ENCODE results near the gene DCLK2. TPM values are rescaled to one million over a fixed set of nuclear protein-coding genes. Genes with fewer than 3 reads are reported as not detected.

DCLK2 gene
- total RNA-seq, 1 experiment from 2014 or later: 2.9 TPM

DNA sequence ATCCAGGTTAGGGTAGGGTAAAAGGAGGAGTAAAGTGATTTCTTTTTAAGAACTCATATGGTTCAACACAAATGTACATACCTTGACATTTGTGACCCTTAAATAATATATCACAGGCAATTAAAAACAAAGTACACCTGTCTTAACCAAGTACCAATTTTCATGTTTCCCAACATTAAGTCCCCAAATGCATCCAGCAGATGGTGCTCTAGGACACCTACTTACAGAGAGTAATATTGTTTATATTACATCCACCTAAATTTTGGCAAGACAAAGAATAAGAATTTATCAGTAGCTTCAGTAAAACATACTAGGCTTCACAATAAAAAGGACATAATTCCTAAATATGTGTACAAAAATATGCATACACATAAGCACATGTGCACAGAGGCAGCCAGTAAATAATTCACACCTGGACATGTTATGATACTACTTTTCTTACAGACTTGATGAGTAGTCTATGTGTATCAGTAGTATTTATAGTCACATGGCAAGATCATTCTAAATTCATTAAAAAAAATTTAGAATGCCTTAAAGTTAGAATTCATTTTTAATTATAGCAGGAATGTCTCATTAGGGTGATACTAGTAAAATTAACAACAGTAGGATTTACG lies 219.7 kb downstream of the DCLK2 start:
- BruUV-seq (replicated peaks): no TSS peak
- Histone ChIP-seq H3K36me3 (ENCODE audit: control insufficient read depth, insufficient read depth, low read length) (no peaks in the 10 kb centered on the region), H3K4me3 (ENCODE audit: low read depth, low read length) (no peak overlapping the region), H3K4me1 (no peaks in the 10 kb centered on the region), H3K27me3 (replicated peaks; ENCODE audit: control insufficient read depth, insufficient read depth, low read length) (no peaks in the 10 kb centered on the region), H3K9me3 (no peaks in the 10 kb centered on the region)
- Mint-ChIP-seq H3K4me3 (ENCODE audit: unreplicated experiment) (no peak overlapping the region), H3K4me1 (ENCODE audit: low read depth, unreplicated experiment) (no peaks in the 10 kb centered on the region), H3K27me3 (ENCODE audit: insufficient read depth, unreplicated experiment) (no peaks in the 10 kb centered on the region), H3K9me3 (ENCODE audit: unreplicated experiment) (no peaks in the 10 kb centered on the region), H3K36me3 (ENCODE audit: insufficient read depth, unreplicated experiment) (no peaks in the 10 kb centered on the region), H3K27ac (ENCODE audit: unreplicated experiment) (no peak overlapping the region)
- intact Hi-C loops (cut with micrococcal nuclease; ENCODE audit: unreplicated experiment): loop anchor here (1.0 to 5.0 kb wide), 2 partner anchors 294 to 569 kb away; no protein-coding TSS in a partner anchor
- DNase-seq: peak in 1 of 2 experiments; percentile 39
- POLR2A ChIA-PET: no interaction called here
- TF ChIP-seq, protein P1, sequence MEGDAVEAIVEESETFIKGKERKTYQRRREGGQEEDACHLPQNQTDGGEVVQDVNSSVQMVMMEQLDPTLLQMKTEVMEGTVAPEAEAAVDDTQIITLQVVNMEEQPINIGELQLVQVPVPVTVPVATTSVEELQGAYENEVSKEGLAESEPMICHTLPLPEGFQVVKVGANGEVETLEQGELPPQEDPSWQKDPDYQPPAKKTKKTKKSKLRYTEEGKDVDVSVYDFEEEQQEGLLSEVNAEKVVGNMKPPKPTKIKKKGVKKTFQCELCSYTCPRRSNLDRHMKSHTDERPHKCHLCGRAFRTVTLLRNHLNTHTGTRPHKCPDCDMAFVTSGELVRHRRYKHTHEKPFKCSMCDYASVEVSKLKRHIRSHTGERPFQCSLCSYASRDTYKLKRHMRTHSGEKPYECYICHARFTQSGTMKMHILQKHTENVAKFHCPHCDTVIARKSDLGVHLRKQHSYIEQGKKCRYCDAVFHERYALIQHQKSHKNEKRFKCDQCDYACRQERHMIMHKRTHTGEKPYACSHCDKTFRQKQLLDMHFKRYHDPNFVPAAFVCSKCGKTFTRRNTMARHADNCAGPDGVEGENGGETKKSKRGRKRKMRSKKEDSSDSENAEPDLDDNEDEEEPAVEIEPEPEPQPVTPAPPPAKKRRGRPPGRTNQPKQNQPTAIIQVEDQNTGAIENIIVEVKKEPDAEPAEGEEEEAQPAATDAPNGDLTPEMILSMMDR (IDR thresholded peaks at IDR 0.05; ENCODE audit: insufficient read depth in 1 of 2, low read depth in 1 of 2, low read length in 1 of 2, severe bottlenecking in 1 of 2, unreplicated experiment in 1 of 2): peak; percentile 58 to 59
- CTCF ChIA-PET: no interaction called here

DNA sequence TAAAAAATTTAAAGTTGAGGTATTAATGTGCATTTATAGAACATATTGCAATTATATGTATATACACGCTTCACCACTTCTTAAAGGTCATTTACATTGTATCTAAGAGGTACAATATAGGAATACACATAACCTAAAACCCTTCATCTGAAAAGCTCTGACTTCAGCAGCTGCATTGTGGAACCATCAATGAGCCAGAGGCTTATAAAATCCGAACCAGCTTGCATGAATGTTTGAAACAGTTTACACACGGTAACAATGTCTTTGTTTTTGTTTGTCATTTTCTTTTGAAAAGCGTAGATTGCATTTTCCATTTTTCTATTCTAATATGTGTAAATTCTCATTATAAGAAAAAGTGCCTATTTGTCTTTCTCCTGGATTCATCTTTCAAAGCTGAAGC lies 221.6 kb downstream of the DCLK2 start:
- CTCF ChIA-PET: no interaction called here
- POLR2A ChIA-PET: no interaction called here

DNA sequence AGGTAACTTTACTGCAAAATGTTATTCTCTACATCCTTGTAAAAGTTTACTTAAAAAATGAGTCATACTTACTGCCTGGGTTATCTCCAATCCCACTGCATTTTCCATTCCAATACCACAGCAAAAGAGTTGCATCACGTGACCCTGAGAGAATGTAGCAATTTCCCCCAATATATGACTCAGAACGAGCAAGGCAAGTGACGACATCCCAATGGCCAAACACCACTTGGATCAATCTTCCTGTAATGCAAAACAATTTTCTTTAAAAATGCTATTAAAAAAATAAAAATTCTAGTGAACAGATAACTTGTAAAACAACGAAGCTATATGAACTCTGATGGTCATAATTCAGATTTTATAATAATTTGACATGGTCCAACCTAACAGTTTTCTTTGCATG lies 224.3 kb downstream of the DCLK2 start:
- Mint-ChIP-seq H3K27me3 (ENCODE audit: insufficient read depth, unreplicated experiment) (no peaks in the 10 kb centered on the region), H3K36me3 (ENCODE audit: insufficient read depth, unreplicated experiment) (no peaks in the 10 kb centered on the region), H3K9me3 (ENCODE audit: unreplicated experiment) (no peaks in the 10 kb centered on the region), H3K4me3 (ENCODE audit: unreplicated experiment) (no peak overlapping the region), H3K4me1 (ENCODE audit: low read depth, unreplicated experiment) (no peaks in the 10 kb centered on the region), H3K27ac (ENCODE audit: unreplicated experiment) (no peak overlapping the region)
- Histone ChIP-seq H3K4me1 (no peaks in the 10 kb centered on the region), H3K27me3 (replicated peaks; ENCODE audit: control insufficient read depth, insufficient read depth, low read length) (no peaks in the 10 kb centered on the region), H3K36me3 (ENCODE audit: control insufficient read depth, insufficient read depth, low read length) (no peaks in the 10 kb centered on the region), H3K4me3 (ENCODE audit: low read depth, low read length) (no peak overlapping the region), H3K9me3 (no peaks in the 10 kb centered on the region)
- POLR2A ChIA-PET: no interaction called here
- CTCF ChIA-PET: no interaction called here
- DNase-seq: peak; percentile 28 to 46
- intact Hi-C loops (cut with micrococcal nuclease; ENCODE audit: unreplicated experiment): no loop called here
- TF ChIP-seq, protein P1 (IDR thresholded peaks at IDR 0.05; ENCODE audit: insufficient read depth in 1 of 2, low read depth in 1 of 2, low read length in 1 of 2, severe bottlenecking in 1 of 2, unreplicated experiment in 1 of 2): no peak
- BruUV-seq (replicated peaks): no TSS peak

More for the DNA sequence above, 221.6 kb downstream of the DCLK2 start:
- no peaks in the 10 kb centered on the region for H3K27me3 Mint-ChIP-seq (ENCODE audit: insufficient read depth, unreplicated experiment)
- no peaks in the 10 kb centered on the region for H3K4me1 ChIP-seq
- DNase-seq: no peak
- no peaks in the 10 kb centered on the region for H3K9me3 Mint-ChIP-seq (ENCODE audit: unreplicated experiment)
- H3K9me3 ChIP-seq: no peaks in the 10 kb centered on the region
- H3K4me3 Mint-ChIP-seq (ENCODE audit: unreplicated experiment): no peak overlapping the region
- H3K4me3 ChIP-seq (ENCODE audit: low read depth, low read length): no peak overlapping the region
- no peaks in the 10 kb centered on the region for H3K36me3 ChIP-seq (ENCODE audit: control insufficient read depth, insufficient read depth, low read length)
- H3K27ac Mint-ChIP-seq (ENCODE audit: unreplicated experiment): no peak overlapping the region
- H3K36me3 Mint-ChIP-seq (ENCODE audit: insufficient read depth, unreplicated experiment): no peaks in the 10 kb centered on the region
- BruUV-seq (replicated peaks): no TSS peak
- intact Hi-C loops (cut with micrococcal nuclease; ENCODE audit: unreplicated experiment): loop anchor here (5.0 kb wide), 1 partner anchor 292 kb away; no protein-coding TSS in a partner anchor
- no peaks in the 10 kb centered on the region for H3K4me1 Mint-ChIP-seq (ENCODE audit: low read depth, unreplicated experiment)
- TF ChIP-seq, protein P1 (IDR thresholded peaks at IDR 0.05; ENCODE audit: insufficient read depth in 1 of 2, low read depth in 1 of 2, low read length in 1 of 2, severe bottlenecking in 1 of 2, unreplicated experiment in 1 of 2): no peak
- H3K27me3 ChIP-seq (replicated peaks; ENCODE audit: control insufficient read depth, insufficient read depth, low read length): no peaks in the 10 kb centered on the region
